PC-3 (cell line): ENCODE results near the gene FOXP4.

Source experiments
- CTCF ChIP-seq: fragments of 300-600 bp; sonication (generic); conservative IDR thresholded peaks from 2 replicates; pipeline ENCODE4 v1.5.1; 2017; ENCODE audit warnings: antibody characterized with exemption, low read depth, mild to moderate bottlenecking, low read length
- EZH2 ChIP-seq: fragments of 300-600 bp; sonication (generic); IDR thresholded peaks from one replicate; pipeline ENCODE4 v1.6.1; 2017; ENCODE audit warnings: antibody characterized with exemption, mild to moderate bottlenecking, low read length; ENCODE audit not compliant: unreplicated experiment

DNA sequence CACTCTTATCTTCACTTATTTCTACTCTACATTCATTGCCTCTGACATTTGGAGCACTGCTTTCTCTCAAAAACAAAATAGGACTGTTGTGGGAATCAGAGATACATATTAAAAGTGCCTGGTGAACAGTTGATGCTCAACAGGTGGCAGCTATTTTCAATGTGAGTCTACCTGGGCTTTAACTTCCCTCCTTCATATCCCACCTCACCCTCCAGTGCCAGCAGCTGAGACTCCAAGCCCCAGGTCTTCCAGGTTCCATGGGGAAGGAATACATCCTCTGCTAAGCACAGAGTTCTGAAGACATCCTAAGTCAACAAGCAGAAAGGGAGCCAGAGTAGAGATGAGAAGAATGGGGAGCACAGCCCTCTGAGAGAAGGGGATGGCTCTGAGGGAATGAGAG lies 7.0 kb upstream of the FOXP4 start:
- TF ChIP-seq CTCF = no peak
- no peak for TF ChIP-seq EZH2
